BLaER1 treated with 17β-estradiol and CSF1 and Interleukin-3, amounts not matched to agents 10 nM and 100 nM (cell line): ENCODE results near the gene PRKCE.
A peak's percentile ranks its signal among the peaks of the same experiment; 100 is the strongest.

ENCODE experiments used
- H3K27ac ChIP-seq, 11 experiments: shearing (Covaris generic); formaldehyde crosslinking; 2 replicates each; pipeline ENCODE4 v1.8.1; 2022
- H3K27me3 ChIP-seq, 11 experiments: shearing (Covaris generic); formaldehyde crosslinking; 2 replicates each; pipeline ENCODE4 v1.8.1; 2022
- H3K36me3 ChIP-seq, 11 experiments: shearing (Covaris generic); formaldehyde crosslinking; 2 replicates each; pipeline ENCODE4 v1.8.1; 2022
- H3K4me1 ChIP-seq, 10 experiments: shearing (Covaris generic); formaldehyde crosslinking; 2 replicates each; pipeline ENCODE4 v1.8.1; 2022
- H3K4me2 ChIP-seq, 11 experiments: shearing (Covaris generic); formaldehyde crosslinking; 2 replicates each; pipeline ENCODE4 v1.8.1; 2022
- H3K4me3 ChIP-seq, 10 experiments: shearing (Covaris generic); formaldehyde crosslinking; 2 replicates each; pipeline ENCODE4 v1.8.1; 2022
- H3K9ac ChIP-seq, 11 experiments: shearing (Covaris generic); formaldehyde crosslinking; 2 replicates each; pipeline ENCODE4 v1.8.1; 2022
- H3K9me3 ChIP-seq, 11 experiments: shearing (Covaris generic); formaldehyde crosslinking; replicated peaks in 1 of 11; 2 replicates each; pipeline ENCODE4 v1.8.1; 2022
- H4K20me1 ChIP-seq, 11 experiments: shearing (Covaris generic); formaldehyde crosslinking; 2 replicates each; pipeline ENCODE4 v1.8.1; 2022
- Cebpa-rat ChIP-seq, 11 experiments: shearing (Covaris generic); IDR thresholded peaks; 2 replicates each; pipeline ENCODE4 v1.8.1; 2022

PRKCE gene

DNA sequence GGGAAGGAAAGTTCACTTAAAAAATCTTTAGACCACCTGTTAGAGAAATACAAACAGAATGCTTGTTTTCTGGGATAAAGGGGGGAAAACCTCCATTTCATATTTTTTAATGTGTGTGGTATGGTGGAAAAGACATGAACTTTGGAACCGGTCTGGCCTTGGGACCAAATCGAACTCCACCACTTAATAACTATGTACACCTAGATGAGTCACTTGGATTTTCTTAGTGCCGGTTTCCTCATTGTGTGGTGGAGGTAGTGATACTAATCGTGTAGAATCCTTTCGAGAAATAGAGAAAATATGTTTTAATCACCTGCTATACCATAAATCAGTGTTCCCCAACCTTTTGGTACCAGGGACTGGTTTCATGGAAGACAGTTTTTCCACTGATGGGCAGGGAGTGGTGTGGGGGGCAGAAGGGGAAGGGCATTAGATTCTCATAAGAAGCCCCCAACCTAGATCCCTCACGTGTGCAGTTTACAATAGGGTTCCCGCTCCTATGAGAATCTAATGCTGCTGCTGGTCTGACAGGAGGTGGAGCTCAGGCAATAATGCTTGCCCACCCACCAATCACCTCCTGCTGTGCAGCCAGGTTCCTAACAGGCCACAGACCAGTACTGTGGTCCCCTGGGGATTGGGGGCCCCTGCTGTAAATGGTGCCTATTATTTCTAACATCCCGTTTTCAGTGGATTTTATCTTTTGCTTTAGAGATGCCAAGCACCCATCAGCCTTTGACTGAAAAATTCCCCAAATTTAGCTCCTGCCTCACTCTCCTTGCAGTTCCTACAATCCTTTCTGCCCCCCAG is 308.8 kb downstream of the PRKCE start:
- no peak overlapping the region for H3K4me3 ChIP-seq
- H3K27me3 ChIP-seq = no peaks in the 10 kb centered on the region
- no peak overlapping the region for H3K9ac ChIP-seq
- no peak for TF ChIP-seq Cebpa-rat (IDR thresholded peaks at IDR 0.05)
- H3K9me3 ChIP-seq = no peaks in the 10 kb centered on the region
- peaks cover 0 to 16% (median 0%) of the 10 kb centered on the region in 11 experiments; a peak in 6 of 22 replicates for H3K36me3 ChIP-seq
- H3K4me2 ChIP-seq = peak overlapping the region in 9 of 11 experiments; percentile 20 to 66 (median 48); a peak in 17 of 22 replicates
- no peak overlapping the region for H3K27ac ChIP-seq
- peaks cover 15 to 68% (median 55%) of the 10 kb centered on the region in 10 experiments for H3K4me1 ChIP-seq
- H4K20me1 ChIP-seq = peaks cover 0 to 99% (median 91%) of the 10 kb centered on the region in 11 experiments; a peak in 14 of 22 replicates

DNA sequence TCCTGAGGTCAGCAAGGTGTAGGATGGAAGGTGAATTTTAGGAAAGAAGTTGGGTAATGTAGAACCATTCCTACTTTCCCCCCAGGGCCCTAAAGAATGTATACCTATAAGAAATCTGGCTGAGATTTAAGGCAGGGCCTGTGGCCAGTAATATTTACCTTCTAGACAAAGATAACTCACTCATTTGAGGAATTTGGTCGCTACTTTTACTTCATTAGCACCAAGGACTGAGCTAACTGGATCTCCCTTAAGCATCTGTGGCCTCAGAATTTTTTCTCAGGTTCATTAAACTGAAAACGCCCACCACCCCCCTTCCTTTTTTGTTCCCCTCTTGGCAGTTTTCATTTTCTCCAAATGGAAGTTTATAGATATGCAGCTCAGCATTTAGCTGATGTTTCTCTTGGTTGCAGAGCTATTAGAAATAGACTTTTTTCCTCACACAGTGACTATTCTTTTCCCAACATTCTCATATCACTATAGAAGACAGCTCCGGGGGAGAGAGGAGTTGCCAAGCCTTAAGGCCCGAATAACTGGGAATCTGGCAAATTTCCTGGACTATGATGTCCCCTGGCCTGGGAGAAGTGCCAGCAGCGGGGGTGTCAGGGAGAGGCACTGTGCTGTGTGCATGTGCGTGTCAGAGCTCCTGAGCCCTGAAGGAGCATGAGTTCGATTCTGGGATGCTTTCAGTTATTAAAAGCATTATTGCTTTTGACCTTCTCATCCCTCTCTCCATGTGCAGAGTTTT is 310.9 kb downstream of the PRKCE start:
- H3K4me2 ChIP-seq = peak overlapping the region in 4 of 11 experiments; percentile 56 to 74 (median 66); a peak in 3 of 22 replicates
- no peak overlapping the region for H3K27ac ChIP-seq

DNA sequence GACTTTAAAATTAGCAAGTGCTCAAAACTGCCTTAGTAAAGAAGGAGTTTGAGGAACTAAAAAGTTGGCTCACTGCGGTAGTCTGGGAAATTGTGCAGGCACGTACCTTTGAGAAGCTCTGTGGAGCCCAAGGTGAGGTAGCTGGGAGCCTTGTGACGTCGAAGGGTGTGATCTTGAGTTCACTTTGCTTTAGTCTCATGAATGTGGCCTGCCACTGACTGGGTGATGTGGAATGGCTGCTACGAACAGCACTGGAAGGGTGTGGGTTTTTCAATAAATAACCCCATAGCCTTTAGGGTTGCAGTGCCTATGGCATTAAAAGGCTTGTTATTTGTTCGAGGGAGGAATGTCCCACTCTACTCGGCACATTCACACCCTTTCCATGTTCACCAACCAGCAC is 312.3 kb downstream of the PRKCE start:
- Histone ChIP-seq H4K20me1 (peaks cover 0 to 100% (median 93%) of the 10 kb centered on the region in 11 experiments; a peak in 14 of 22 replicates), H3K9me3 (no peaks in the 10 kb centered on the region), H3K36me3 (peaks cover 0 to 25% (median 4%) of the 10 kb centered on the region in 11 experiments; a peak in 6 of 22 replicates), H3K4me1 (peaks cover 15 to 97% (median 72%) of the 10 kb centered on the region in 10 experiments), H3K27me3 (no peaks in the 10 kb centered on the region), H3K27ac (no peak overlapping the region), H3K4me2 (peak overlapping the region; percentile 32 to 80 (median 64); a peak in 21 of 22 replicates), H3K9ac (no peak overlapping the region), H3K4me3 (no peak overlapping the region)
- TF ChIP-seq Cebpa-rat (IDR thresholded peaks at IDR 0.05) = no peak

More for the DNA sequence above, 310.9 kb downstream of the PRKCE start:
- no peak overlapping the region for H3K4me3 ChIP-seq
- peaks cover 15 to 89% (median 65%) of the 10 kb centered on the region in 10 experiments for H3K4me1 ChIP-seq
- TF ChIP-seq Cebpa-rat (IDR thresholded peaks at IDR 0.05) = no peak
- H4K20me1 ChIP-seq = peaks cover 0 to 99% (median 91%) of the 10 kb centered on the region in 11 experiments; a peak in 14 of 22 replicates
- no peaks in the 10 kb centered on the region for H3K9me3 ChIP-seq
- peaks cover 0 to 25% (median 4%) of the 10 kb centered on the region in 11 experiments; a peak in 6 of 22 replicates for H3K36me3 ChIP-seq
- H3K27me3 ChIP-seq = no peaks in the 10 kb centered on the region
- no peak overlapping the region for H3K9ac ChIP-seq

DNA sequence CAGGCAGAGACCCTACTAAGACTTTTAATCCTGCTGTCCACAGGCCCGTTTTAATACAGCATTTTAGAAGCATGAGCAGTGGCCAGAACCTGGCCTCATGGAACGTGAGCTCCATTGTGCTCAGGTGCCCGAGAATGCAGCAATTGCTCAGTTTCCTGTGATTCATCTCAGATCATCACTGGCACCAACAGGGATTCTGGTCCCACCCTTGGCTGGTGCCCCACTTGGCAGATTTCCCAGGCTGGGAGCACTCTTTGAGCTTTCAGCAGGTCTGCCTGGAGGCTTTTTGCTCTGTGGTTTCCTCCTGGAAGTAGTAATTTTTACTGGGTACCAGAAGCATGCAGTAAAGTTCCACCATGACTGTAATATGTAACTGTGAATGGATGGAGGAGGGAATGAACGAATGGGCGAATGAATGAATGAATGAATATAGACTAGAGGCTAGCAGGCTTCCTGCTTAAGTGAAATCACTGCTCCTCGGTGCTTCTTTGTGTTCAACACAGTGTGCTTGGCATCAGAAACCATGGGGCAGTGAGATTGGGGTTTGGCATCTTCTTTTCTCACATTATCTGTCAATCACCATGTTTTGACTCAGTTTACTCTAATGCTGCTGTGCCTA is 312.9 kb downstream of the PRKCE start:
- H3K4me3 ChIP-seq = no peak overlapping the region
- H3K4me1 ChIP-seq = peaks cover 16 to 97% (median 72%) of the 10 kb centered on the region in 10 experiments
- H3K27ac ChIP-seq = 0 out of 22 replicates have a peak overlapping the region, but pooled peaks of 1 of the 11 experiments have one; percentile 5
- no peak overlapping the region for H3K9ac ChIP-seq
- H3K4me2 ChIP-seq = peak overlapping the region; percentile 32 to 80 (median 64)
- H4K20me1 ChIP-seq = peaks cover 0 to 100% (median 93%) of the 10 kb centered on the region in 11 experiments; a peak in 14 of 22 replicates
- no peaks in the 10 kb centered on the region for H3K27me3 ChIP-seq
- H3K9me3 ChIP-seq = no peaks in the 10 kb centered on the region
- TF ChIP-seq Cebpa-rat (IDR thresholded peaks at IDR 0.05) = no peak
- peaks cover 0 to 25% (median 4%) of the 10 kb centered on the region in 11 experiments; a peak in 6 of 22 replicates for H3K36me3 ChIP-seq

- H3K36me3 ChIP-seq = peaks cover 0 to 25% (median 4%) of the 10 kb centered on the region in 11 experiments; a peak in 6 of 22 replicates
- no peak overlapping the region for H3K9ac ChIP-seq
- H3K9me3 ChIP-seq = no peaks in the 10 kb centered on the region
- TF ChIP-seq Cebpa-rat (IDR thresholded peaks at IDR 0.05) = no peak
- 0 out of 22 replicates have a peak overlapping the region, but pooled peaks of 1 of the 11 experiments have one; percentile 5 for H3K27ac ChIP-seq
- H3K27me3 ChIP-seq = no peaks in the 10 kb centered on the region
- peaks cover 16 to 95% (median 70%) of the 10 kb centered on the region in 10 experiments for H3K4me1 ChIP-seq
- H3K4me3 ChIP-seq = no peak overlapping the region
- H4K20me1 ChIP-seq = peaks cover 0 to 100% (median 93%) of the 10 kb centered on the region in 11 experiments; a peak in 14 of 22 replicates
- H3K4me2 ChIP-seq = peak overlapping the region; percentile 32 to 80 (median 64)
Measured at GRCh38 chr2:45964906-45965305, 313.4 kb downstream of the PRKCE start.

GRCh38 chr2:45965871-45966498 is 314.5 kb downstream of the PRKCE start:
- Histone ChIP-seq H3K4me2 (peak overlapping the region in 5 of 11 experiments; percentile 7 to 74 (median 56); a peak in 5 of 22 replicates), H3K9me3 (no peaks in the 10 kb centered on the region), H3K4me1 (peaks cover 16 to 84% (median 59%) of the 10 kb centered on the region in 10 experiments), H3K4me3 (no peak overlapping the region), H3K27ac (no peak overlapping the region), H3K9ac (no peak overlapping the region), H3K27me3 (no peaks in the 10 kb centered on the region), H3K36me3 (peaks cover 0 to 25% (median 4%) of the 10 kb centered on the region in 11 experiments; a peak in 6 of 22 replicates), H4K20me1 (peaks cover 0 to 99% (median 91%) of the 10 kb centered on the region in 11 experiments; a peak in 14 of 22 replicates)
- TF ChIP-seq Cebpa-rat (IDR thresholded peaks at IDR 0.05) = no peak

- Histone ChIP-seq H3K27ac (0 out of 22 replicates have a peak overlapping the region, but pooled peaks of 1 of the 11 experiments have one; percentile 3), H3K4me2 (peak overlapping the region in 10 of 11 experiments; percentile 16 to 73 (median 58); a peak in 19 of 22 replicates), H4K20me1 (peaks cover 0 to 97% (median 85%) of the 10 kb centered on the region in 11 experiments; a peak in 14 of 22 replicates), H3K4me3 (no peak overlapping the region), H3K36me3 (peaks cover 0 to 14% (median 4%) of the 10 kb centered on the region in 11 experiments; a peak in 6 of 22 replicates), H3K4me1 (peaks cover 10 to 67% (median 45%) of the 10 kb centered on the region in 10 experiments), H3K27me3 (no peaks in the 10 kb centered on the region), H3K9ac (no peak overlapping the region), H3K9me3 (no peaks in the 10 kb centered on the region)
- TF ChIP-seq Cebpa-rat (IDR thresholded peaks at IDR 0.05) = no peak
Measured at GRCh38 chr2:45968946-45969584, 317.6 kb downstream of the PRKCE start.
